Stimulated activated CD4-positive, alpha-beta T cell treated with anti-CD3 and anti-CD28 coated beads, Interleukin-2, amount 100 ng/mL, for 4 hours (primary cell): ENCODE results near the gene RPEL1.

Experiments used
- DNase-seq: peaks from one replicate; pipeline ENCODE4 v3.0.0-alpha.2; 2020; ENCODE audit warnings: low read depth

The RPEL1 gene

GRCh38 chr10:103278862-103279298 lies 33.2 kb downstream of the RPEL1 start:
- DNase-seq = peak; percentile 4

- no peak for DNase-seq
Measured at GRCh38 chr10:103280031-103280430, 34.3 kb downstream of the RPEL1 start.

GRCh38 chr10:103280506-103280905 lies 34.8 kb downstream of the RPEL1 start:
- DNase-seq = no peak

- DNase-seq = no peak
Measured at GRCh38 chr10:103281753-103282152, 36.1 kb downstream of the RPEL1 start.

- DNase-seq = no peak
Measured at GRCh38 chr10:103282961-103283360, 37.3 kb downstream of the RPEL1 start.

GRCh38 chr10:103284170-103284569 lies 38.5 kb downstream of the RPEL1 start:
- DNase-seq = no peak

GRCh38 chr10:103287992-103288391 lies 42.3 kb downstream of the RPEL1 start:
- DNase-seq = no peak

GRCh38 chr10:103291588-103291987 lies 45.9 kb downstream of the RPEL1 start:
- no peak for DNase-seq

- no peak for DNase-seq
Measured at GRCh38 chr10:103295374-103296015, 49.8 kb downstream of the RPEL1 start.
